ENCODE results near the gene GPR155.

DNA sequence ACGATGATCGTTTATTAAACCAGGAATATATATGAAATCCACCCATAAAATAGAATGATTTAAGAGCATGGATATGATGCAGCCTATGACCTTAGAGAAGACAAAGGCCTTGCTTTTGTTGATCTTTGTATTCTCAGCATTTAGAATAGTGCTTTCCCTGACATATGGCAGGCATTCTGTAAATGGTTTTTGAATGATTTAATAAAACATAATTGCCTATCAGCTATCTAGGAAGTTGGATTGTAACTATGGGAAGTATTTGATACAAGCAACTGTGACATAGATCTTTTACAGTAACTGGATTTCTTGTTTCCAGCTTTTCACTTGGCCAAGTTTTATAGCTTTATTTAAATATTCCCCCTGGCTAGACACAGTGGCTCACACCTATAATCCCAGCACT is 5.1 kb upstream of the GPR155 start:
- no peak for TF ChIP-seq POLR2AphosphoS5 (IDR thresholded peaks at IDR 0.05)
- TF ChIP-seq, protein P1, sequence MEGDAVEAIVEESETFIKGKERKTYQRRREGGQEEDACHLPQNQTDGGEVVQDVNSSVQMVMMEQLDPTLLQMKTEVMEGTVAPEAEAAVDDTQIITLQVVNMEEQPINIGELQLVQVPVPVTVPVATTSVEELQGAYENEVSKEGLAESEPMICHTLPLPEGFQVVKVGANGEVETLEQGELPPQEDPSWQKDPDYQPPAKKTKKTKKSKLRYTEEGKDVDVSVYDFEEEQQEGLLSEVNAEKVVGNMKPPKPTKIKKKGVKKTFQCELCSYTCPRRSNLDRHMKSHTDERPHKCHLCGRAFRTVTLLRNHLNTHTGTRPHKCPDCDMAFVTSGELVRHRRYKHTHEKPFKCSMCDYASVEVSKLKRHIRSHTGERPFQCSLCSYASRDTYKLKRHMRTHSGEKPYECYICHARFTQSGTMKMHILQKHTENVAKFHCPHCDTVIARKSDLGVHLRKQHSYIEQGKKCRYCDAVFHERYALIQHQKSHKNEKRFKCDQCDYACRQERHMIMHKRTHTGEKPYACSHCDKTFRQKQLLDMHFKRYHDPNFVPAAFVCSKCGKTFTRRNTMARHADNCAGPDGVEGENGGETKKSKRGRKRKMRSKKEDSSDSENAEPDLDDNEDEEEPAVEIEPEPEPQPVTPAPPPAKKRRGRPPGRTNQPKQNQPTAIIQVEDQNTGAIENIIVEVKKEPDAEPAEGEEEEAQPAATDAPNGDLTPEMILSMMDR (IDR thresholded peaks at IDR 0.05), result no peak

All from suprapubic skin (tissue), 3 donors.